Measurements from ENCODE around the gene ABTB2. TPM values are rescaled to one million over a fixed set of nuclear protein-coding genes. Genes with fewer than 3 reads are reported as not detected.

Gene ABTB2
- total and polyA plus RNA-seq, 2 experiments from 2014 or later = 2.6 to 12.1 TPM

- TF ChIP-seq REST (IDR thresholded peaks at IDR 0.05; ENCODE audit: unreplicated experiment) (no peak), EZH2 (IDR thresholded peaks at IDR 0.05; ENCODE audit: low read depth, unreplicated experiment) (no peak), EZH2phosphoT487 (IDR thresholded peaks at IDR 0.05; ENCODE audit: unreplicated experiment) (no peak), JUNB (IDR thresholded peaks at IDR 0.05; ENCODE audit: unreplicated experiment) (no peak), CTCF (conservative IDR thresholded peaks at IDR 0.05; ENCODE audit: low read depth in 2 of 2) (no peak), NANOG (IDR thresholded peaks at IDR 0.05; ENCODE audit: borderline replicate concordance) (no peak), ZNF331 (CRISPR knock-in tag; IDR thresholded peaks at IDR 0.05; ENCODE audit: low read depth) (no peak)
Observed at GRCh38 chr11:34262531-34263081, 95.2 kb downstream of the ABTB2 start (continued).

DNA sequence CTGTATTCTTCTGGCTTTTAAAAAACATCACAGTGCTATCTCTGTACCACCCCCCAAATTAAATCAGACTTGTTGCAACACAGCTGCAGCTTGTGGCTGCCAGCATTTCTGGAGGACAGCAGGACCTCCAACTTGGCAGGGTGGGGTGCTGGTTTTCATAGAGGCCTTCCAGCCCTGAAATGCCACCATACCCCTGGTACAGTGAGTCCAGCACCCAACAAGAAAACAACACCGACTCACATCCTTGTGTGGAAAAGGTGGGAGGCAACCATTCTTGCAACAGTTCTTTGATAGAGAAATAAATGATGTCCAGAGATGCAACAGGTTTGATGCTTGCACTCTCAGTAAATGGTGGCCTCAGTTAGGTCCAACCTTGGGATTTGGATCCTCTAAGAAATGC is 96.0 kb downstream of the ABTB2 start:
- Histone ChIP-seq H3K4me1 (ENCODE audit: insufficient read depth) (peaks cover 3% of the 10 kb centered on the region; the same call in 1 of the 2 replicates), H3K79me2 (replicated peaks; ENCODE audit: insufficient read depth) (peaks cover 6% of the 10 kb centered on the region; the same call in 1 of the 2 replicates), H2AFZ (no peak overlapping the region), H3K36me3 (ENCODE audit: insufficient read depth) (no peaks in the 10 kb centered on the region), H3K9me2 (ENCODE audit: insufficient read depth) (no peaks in the 10 kb centered on the region), H3K4me3 (no peak overlapping the region), H3F3A (replicated peaks; ENCODE audit: low read depth) (no peaks in the 10 kb centered on the region), H3K4me2 (no peak overlapping the region), H3K27ac (ENCODE audit: low read depth) (no peak overlapping the region), H3K27me3 (ENCODE audit: insufficient read depth) (no peaks in the 10 kb centered on the region), H4K20me1 (replicated peaks; ENCODE audit: insufficient read depth) (no peaks in the 10 kb centered on the region; the same call in 1 of the 2 replicates)
- ATAC-seq (no peak), DNase-seq (ENCODE audit: low spot score) (no peak)
- Mint-ChIP-seq H3K4me3 (no peak overlapping the region), H3K27ac (no peak overlapping the region), H3K36me3 (ENCODE audit: low read depth) (no peaks in the 10 kb centered on the region), H3K9me3 (no peaks in the 10 kb centered on the region), H3K27me3 (ENCODE audit: insufficient read depth, low read depth, poor library complexity) (peaks cover 6% of the 10 kb centered on the region), H3K4me1 (peaks cover 33% of the 10 kb centered on the region)
- TF ChIP-seq REST (IDR thresholded peaks at IDR 0.05; ENCODE audit: unreplicated experiment) = no peak
- no peak for TF ChIP-seq CTCF (conservative IDR thresholded peaks at IDR 0.05; ENCODE audit: low read depth in 2 of 2)

Data from GM23338 (cell line).